H9 (cell line): ENCODE data around the gene CPSF4L. TPM values are rescaled to one million over a fixed set of nuclear protein-coding genes. Genes with fewer than 3 reads are reported as not detected.
"Not testable (repeated sequence)": the region's sequence is repeated elsewhere in the genome, so short reads cannot be mapped to it uniquely, and the experiment has no call there.

Experiments used
- DNase-seq: peaks from one replicate; pipeline ENCODE4 v3.0.0-alpha.2; 2017
- H2AFZ ChIP-seq: one replicate; pipeline ENCODE4 v1.6.1; 2013; ENCODE audit warnings: mild to moderate bottlenecking, low read length, control low read depth, moderate library complexity
- H2AK5ac ChIP-seq: 2 replicates; pipeline ENCODE4 v1.6.1; 2013; ENCODE audit warnings: low read length, control low read depth, mixed read lengths; ENCODE audit not compliant: insufficient read length
- H2BK120ac ChIP-seq: one replicate; pipeline ENCODE4 v1.6.1; 2013; ENCODE audit warnings: low read depth, mild to moderate bottlenecking, low read length, control low read depth, inconsistent platforms; ENCODE audit not compliant: poor library complexity, severe bottlenecking
- H2BK12ac ChIP-seq: 2 replicates; pipeline ENCODE4 v1.6.1; 2013; ENCODE audit warnings: low read length, control low read depth, mixed read lengths, low read depth; ENCODE audit not compliant: insufficient read length
- H2BK15ac ChIP-seq: 2 replicates; pipeline ENCODE4 v1.6.1; 2013; ENCODE audit warnings: low read depth, low read length, control low read depth
- H2BK20ac ChIP-seq: one replicate; pipeline ENCODE4 v1.6.1; 2013; ENCODE audit warnings: low read depth, mild to moderate bottlenecking, low read length, control low read depth, inconsistent platforms; ENCODE audit not compliant: poor library complexity, severe bottlenecking
- H2BK5ac ChIP-seq: 2 replicates; pipeline ENCODE4 v1.6.1; 2013; ENCODE audit warnings: low read length, control low read depth, mixed read lengths; ENCODE audit not compliant: insufficient read length
- H3K14ac ChIP-seq: 2 replicates; pipeline ENCODE4 v1.6.1; 2013; ENCODE audit warnings: low read length, control low read depth; ENCODE audit not compliant: insufficient read depth
- H3K18ac ChIP-seq: 2 replicates; pipeline ENCODE4 v1.6.1; 2013; ENCODE audit warnings: low read depth, mild to moderate bottlenecking, mixed read lengths, low read length, control low read depth; ENCODE audit not compliant: insufficient read length
- H3K23ac ChIP-seq: 2 replicates; pipeline ENCODE4 v1.6.1; 2013; ENCODE audit warnings: low read length, control low read depth, mixed read lengths, low read depth; ENCODE audit not compliant: insufficient read length
- H3K23me2 ChIP-seq: 2 replicates; pipeline ENCODE4 v1.6.1; 2013; ENCODE audit warnings: low read depth, mild to moderate bottlenecking, mixed read lengths, low read length, control low read depth; ENCODE audit not compliant: insufficient read length, poor library complexity, severe bottlenecking
- H3K27ac ChIP-seq: 2 replicates; pipeline ENCODE4 v1.5.1; 2013; ENCODE audit warnings: low read length, control low read depth, mixed read lengths, low read depth; ENCODE audit not compliant: insufficient read length
- H3K27me3 ChIP-seq: 2 replicates; pipeline ENCODE4 v1.6.1; 2013; ENCODE audit warnings: low read length, control low read depth, inconsistent platforms; ENCODE audit not compliant: insufficient read depth
- H3K4ac ChIP-seq: 2 replicates; pipeline ENCODE4 v1.6.1; 2013; ENCODE audit warnings: low read depth, mild to moderate bottlenecking, control low read depth, inconsistent platforms, low read length, moderate library complexity
- H3K4me1 ChIP-seq: 2 replicates; pipeline ENCODE4 v1.6.1; 2013; ENCODE audit warnings: low read length, control low read depth, inconsistent platforms; ENCODE audit not compliant: insufficient read depth
- H3K4me2 ChIP-seq: 2 replicates; pipeline ENCODE4 v1.6.1; 2013; ENCODE audit warnings: low read length, control low read depth, mixed read lengths; ENCODE audit not compliant: insufficient read length, insufficient read depth
- H3K56ac ChIP-seq: 2 replicates; pipeline ENCODE4 v1.6.1; 2013; ENCODE audit warnings: low read depth, mild to moderate bottlenecking, mixed read lengths, low read length, control low read depth; ENCODE audit not compliant: insufficient read length
- H3K79me1 ChIP-seq: 2 replicates; pipeline ENCODE4 v1.6.1; 2013; ENCODE audit warnings: low read depth, mild to moderate bottlenecking, moderate library complexity, low read length, control low read depth, inconsistent platforms; ENCODE audit not compliant: insufficient read depth, poor library complexity, severe bottlenecking
- H3K79me2 ChIP-seq: 2 replicates; pipeline ENCODE4 v1.6.1; 2013; ENCODE audit warnings: low read length, control low read depth, inconsistent platforms; ENCODE audit not compliant: insufficient read depth
- H3K9ac ChIP-seq: 2 replicates; pipeline ENCODE4 v1.6.1; 2013; ENCODE audit warnings: low read length, control low read depth, mixed read lengths; ENCODE audit not compliant: insufficient read length; ENCODE audit errors: extremely low read depth
- H3K9me3 ChIP-seq: one replicate; pipeline ENCODE4 v1.6.1; 2013; ENCODE audit warnings: low read depth, low read length, inconsistent platforms; ENCODE audit not compliant: control insufficient read depth
- H3T11ph ChIP-seq: one replicate; pipeline ENCODE4 v1.6.1; 2013; ENCODE audit warnings: mild to moderate bottlenecking, low read length, control low read depth, inconsistent platforms
- H4K20me1 ChIP-seq: one replicate; pipeline ENCODE4 v1.6.1; 2013; ENCODE audit not compliant: control insufficient read depth, insufficient read length, insufficient read depth
- H4K5ac ChIP-seq: 2 replicates; pipeline ENCODE4 v1.6.1; 2013; ENCODE audit warnings: low read depth, mild to moderate bottlenecking, mixed read lengths, low read length, control low read depth; ENCODE audit not compliant: insufficient read length
- H4K8ac ChIP-seq: replicated peaks from 2 replicates; pipeline ENCODE4 v1.6.1; 2013; ENCODE audit warnings: low read length, control low read depth, mixed read lengths, low read depth; ENCODE audit not compliant: insufficient read length
- H4K91ac ChIP-seq: 2 replicates; pipeline ENCODE4 v1.6.1; 2013; ENCODE audit warnings: low read depth, mild to moderate bottlenecking, moderate library complexity, mixed read lengths, low read length, control low read depth; ENCODE audit not compliant: insufficient read length
- H3K27ac Mint-ChIP-seq, 3 experiments: 2 replicates in 2 of 3; 3 replicates in 1 of 3; pipeline ENCODE4 v1.8.0; 2020 to 2021; ENCODE audit warnings: mixed read lengths in 3 of 3, mild to moderate bottlenecking in 1 of 3, moderate library complexity in 1 of 3
- H3K27me3 Mint-ChIP-seq: 2 replicates; pipeline ENCODE4 v1.8.0; 2021; ENCODE audit warnings: low read depth, mild to moderate bottlenecking, moderate library complexity, mixed read lengths
- H3K36me3 Mint-ChIP-seq, 3 experiments: 2 replicates in 2 of 3; 3 replicates in 1 of 3; pipeline ENCODE4 v1.8.0; 2020 to 2021; ENCODE audit warnings: low read depth in 3 of 3, mixed read lengths in 3 of 3; ENCODE audit not compliant: insufficient read depth in 1 of 3
- H3K4me1 Mint-ChIP-seq, 2 experiments: 2 replicates each; pipeline ENCODE4 v1.8.0; 2020; ENCODE audit warnings: mixed read lengths in 2 of 2
- H3K4me3 Mint-ChIP-seq, 2 experiments: 2 replicates in 1 of 2; 3 replicates in 1 of 2; pipeline ENCODE4 v1.8.0; 2020 to 2021; ENCODE audit warnings: mild to moderate bottlenecking in 2 of 2, mixed read lengths in 2 of 2, moderate library complexity in 1 of 2
- H3K9me3 Mint-ChIP-seq, 2 experiments: 2 replicates in 1 of 2; 3 replicates in 1 of 2; pipeline ENCODE4 v1.8.0; 2020; ENCODE audit warnings: mild to moderate bottlenecking in 2 of 2, mixed read lengths in 2 of 2, moderate library complexity in 1 of 2
- WGBS: extraction: QIAGEN DNeasy Blood & Tissue Kit; methylation state at CpG from one replicate; pipeline ENCODE4 v1.1.7; 2013; ENCODE audit warnings: missing lambda C conversion rate, low lambda C conversion rate, mixed read lengths; ENCODE audit not compliant: insufficient read length; ENCODE audit errors: extremely low coverage; 5-methylcytosine and 5-hydroxymethylcytosine counted together
- total RNA-seq: library from RNA; stranded (reverse); gene quantifications from 2 replicates; pipeline ENCODE4 v1.2.1, GENCODE V29; 2021
- TF ChIP-seq, protein P1 (sequence below): fragments of 200-600 bp; sonication (generic); conservative IDR thresholded peaks from 3 replicates; pipeline ENCODE4 v1.8.0; 2021; ENCODE audit warnings: antibody characterized with exemption, mild to moderate bottlenecking

The CPSF4L gene
- total RNA-seq, 1 experiment from 2014 or later: not detected

DNA sequence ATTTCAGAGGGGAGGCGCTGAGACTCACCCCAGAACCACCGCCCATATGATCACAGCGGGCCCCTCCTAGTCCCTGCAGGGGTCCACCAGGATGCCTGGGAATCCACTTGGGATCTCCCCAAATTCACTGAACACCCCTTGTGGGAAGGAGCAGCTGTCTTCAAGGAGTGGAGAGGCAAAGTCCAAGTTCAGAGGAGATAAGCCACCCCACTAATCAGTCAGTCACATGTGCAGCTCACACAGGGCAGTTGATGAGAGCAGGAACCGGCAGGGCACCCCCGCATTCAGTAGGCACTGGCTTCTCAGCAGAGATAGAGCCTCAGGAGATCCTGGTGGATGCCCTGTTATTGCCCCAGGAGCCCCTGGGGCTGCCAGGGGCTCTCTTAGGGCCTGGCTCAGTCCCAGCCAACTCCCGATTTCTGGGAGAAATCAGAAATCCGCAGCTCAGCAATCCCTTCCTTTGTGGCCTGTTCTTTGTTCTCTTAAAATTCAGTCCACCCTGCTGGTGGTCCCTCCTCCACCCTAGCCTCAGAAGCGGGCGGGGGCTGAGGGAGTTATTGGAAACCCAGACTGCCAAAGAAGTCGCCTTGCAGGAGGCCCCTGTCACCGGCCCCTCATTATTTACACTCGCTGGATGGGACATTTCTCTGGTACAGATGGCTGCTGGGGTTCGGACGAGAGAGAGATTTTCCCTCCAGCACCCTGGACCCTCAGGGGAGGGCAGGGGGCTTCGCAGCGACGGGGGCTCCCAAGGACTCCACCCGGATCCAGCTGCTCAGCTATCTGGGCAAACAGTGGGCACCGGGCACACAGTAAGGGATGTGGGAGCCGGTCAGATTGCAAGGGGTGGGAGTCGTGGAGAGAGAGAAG is 48.3 kb upstream of the CPSF4L start:
- no peaks in the 10 kb centered on the region for H3K79me2 ChIP-seq
- H3K18ac ChIP-seq: no peak overlapping the region
- TF ChIP-seq, protein P1, sequence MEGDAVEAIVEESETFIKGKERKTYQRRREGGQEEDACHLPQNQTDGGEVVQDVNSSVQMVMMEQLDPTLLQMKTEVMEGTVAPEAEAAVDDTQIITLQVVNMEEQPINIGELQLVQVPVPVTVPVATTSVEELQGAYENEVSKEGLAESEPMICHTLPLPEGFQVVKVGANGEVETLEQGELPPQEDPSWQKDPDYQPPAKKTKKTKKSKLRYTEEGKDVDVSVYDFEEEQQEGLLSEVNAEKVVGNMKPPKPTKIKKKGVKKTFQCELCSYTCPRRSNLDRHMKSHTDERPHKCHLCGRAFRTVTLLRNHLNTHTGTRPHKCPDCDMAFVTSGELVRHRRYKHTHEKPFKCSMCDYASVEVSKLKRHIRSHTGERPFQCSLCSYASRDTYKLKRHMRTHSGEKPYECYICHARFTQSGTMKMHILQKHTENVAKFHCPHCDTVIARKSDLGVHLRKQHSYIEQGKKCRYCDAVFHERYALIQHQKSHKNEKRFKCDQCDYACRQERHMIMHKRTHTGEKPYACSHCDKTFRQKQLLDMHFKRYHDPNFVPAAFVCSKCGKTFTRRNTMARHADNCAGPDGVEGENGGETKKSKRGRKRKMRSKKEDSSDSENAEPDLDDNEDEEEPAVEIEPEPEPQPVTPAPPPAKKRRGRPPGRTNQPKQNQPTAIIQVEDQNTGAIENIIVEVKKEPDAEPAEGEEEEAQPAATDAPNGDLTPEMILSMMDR: no peak
- H4K8ac ChIP-seq: no peak overlapping the region
- H3K9me3 ChIP-seq: no peaks in the 10 kb centered on the region
- no CpG with 5 or more reads among the region's 21 CpGs for WGBS
- no peak overlapping the region for H2BK12ac ChIP-seq
- H3K27ac Mint-ChIP-seq: peak overlapping the region; percentile 82 to 98 (median 95)
- no peak overlapping the region for H3K4ac ChIP-seq
- no peak overlapping the region for H2BK15ac ChIP-seq
- H3K56ac ChIP-seq: no peak overlapping the region
- H3K4me1 ChIP-seq: peaks cover 4% of the 10 kb centered on the region; the same call in 1 of the 2 replicates
- H3K79me1 ChIP-seq: no peaks in the 10 kb centered on the region
- peaks cover 0 to 1% of the 10 kb centered on the region in 2 experiments; a peak in 1 of 5 replicates for H3K9me3 Mint-ChIP-seq
- no peak overlapping the region for H4K91ac ChIP-seq
- H3K36me3 Mint-ChIP-seq: no peaks in the 10 kb centered on the region; a peak in 1 of 7 replicates
- H2AK5ac ChIP-seq: no peak overlapping the region
- H2BK20ac ChIP-seq: no peak overlapping the region
- no peak overlapping the region for H2BK5ac ChIP-seq
- H3K23me2 ChIP-seq: peaks cover 12% of the 10 kb centered on the region
- H3K4me3 Mint-ChIP-seq: peak overlapping the region; percentile 88
- H3K14ac ChIP-seq: peak overlapping the region; percentile 26; the same call in 1 of the 2 replicates
- H3K27me3 ChIP-seq: no peaks in the 10 kb centered on the region
- no peak overlapping the region for H4K5ac ChIP-seq
- H3K9ac ChIP-seq: peak overlapping the region; percentile 46
- H2BK120ac ChIP-seq: no peak overlapping the region
- H3K23ac ChIP-seq: no peak overlapping the region
- H3K27ac ChIP-seq: no peak overlapping the region
- no peak overlapping the region for H3T11ph ChIP-seq
- no peak overlapping the region for H2AFZ ChIP-seq
- H3K4me1 Mint-ChIP-seq: peaks cover 49 to 56% of the 10 kb centered on the region in 2 experiments
- H3K27me3 Mint-ChIP-seq: peaks cover 17% of the 10 kb centered on the region
- no peak for DNase-seq
- peak overlapping the region; percentile 84 for H3K4me2 ChIP-seq
- H4K20me1 ChIP-seq: no peaks in the 10 kb centered on the region

DNA sequence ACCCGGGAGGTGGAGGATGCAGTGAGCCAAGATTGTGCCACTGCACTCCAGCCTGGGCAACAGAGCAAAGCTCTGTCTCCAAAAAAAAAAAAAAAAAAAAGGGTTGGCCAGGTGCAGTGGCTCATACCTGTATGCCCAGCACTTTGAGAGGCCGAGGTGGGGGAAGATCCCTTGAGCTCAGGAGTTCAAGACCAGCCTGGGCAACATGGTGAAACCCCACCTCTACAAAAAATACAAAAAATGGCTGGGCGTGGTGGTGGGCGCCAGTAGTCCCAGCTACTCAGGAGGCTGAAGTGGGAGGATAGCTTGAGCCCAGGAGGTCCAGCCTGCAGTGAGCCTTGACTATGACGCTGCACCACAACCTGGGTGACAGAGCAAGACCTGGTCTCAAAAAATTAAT is 47.3 kb upstream of the CPSF4L start:
- H3K36me3 Mint-ChIP-seq, H2BK5ac ChIP-seq, H3K27me3 Mint-ChIP-seq, H4K20me1 ChIP-seq, H3K27me3 ChIP-seq, H3K56ac ChIP-seq, H3K27ac Mint-ChIP-seq, H4K5ac ChIP-seq, H2BK12ac ChIP-seq, H3K9me3 ChIP-seq, H3K9me3 Mint-ChIP-seq, H2BK15ac ChIP-seq, H3T11ph ChIP-seq, H2AK5ac ChIP-seq, DNase-seq, H2AFZ ChIP-seq, H3K79me1 ChIP-seq, H3K4me3 Mint-ChIP-seq, H3K18ac ChIP-seq, H3K23ac ChIP-seq, H3K9ac ChIP-seq, H3K4me2 ChIP-seq, H2BK120ac ChIP-seq, H3K4ac ChIP-seq, H4K8ac ChIP-seq, H2BK20ac ChIP-seq, H3K27ac ChIP-seq, H3K4me1 ChIP-seq, H3K79me2 ChIP-seq, H3K14ac ChIP-seq, H4K91ac ChIP-seq: not testable (repeated sequence)
- H3K23me2 ChIP-seq: peaks cover 12% of the 10 kb centered on the region
- H3K4me1 Mint-ChIP-seq: peaks cover 49 to 55% of the 10 kb centered on the region in 2 experiments
- no CpG with 5 or more reads among the region's 5 CpGs for WGBS
